ENCODE results near the gene IFIT3.

The IFIT3 gene

GRCh38 chr10:89345367-89346000, 17.7 kb downstream of the IFIT3 start:
- Histone ChIP-seq H3K27ac (ENCODE audit: extremely low read depth, low read depth, low read length) (no peak overlapping the region), H3K4me1 (ENCODE audit: control insufficient read depth, insufficient read depth, low read length) (no peaks in the 10 kb centered on the region), H3K9me3 (ENCODE audit: control insufficient read depth, insufficient read depth, low read depth, low read length) (no peaks in the 10 kb centered on the region), H3K36me3 (ENCODE audit: control insufficient read depth in 2 of 2, insufficient read depth in 1 of 2, low read length in 2 of 2) (no peaks in the 10 kb centered on the region), H3K4me3 (ENCODE audit: low read depth, low read length) (no peak overlapping the region)
- ChIA-PET POLR2A (no interaction called here), CTCF (no interaction called here)
- TF ChIP-seq ZBTB17 (tag by site-specific recombination; IDR thresholded peaks at IDR 0.05) (no peak), FEZF1 (tag by site-specific recombination; IDR thresholded peaks at IDR 0.05) (no peak), ZNF423 (tag by site-specific recombination; IDR thresholded peaks at IDR 0.05) (no peak), PBX3 (CRISPR knock-in tag; IDR thresholded peaks at IDR 0.05) (no peak), ZNF426 (tag by site-specific recombination; IDR thresholded peaks at IDR 0.05) (peak; percentile 36), ZNF335 (tag by site-specific recombination; conservative IDR thresholded peaks at IDR 0.05) (no peak), ZFP69B (tag by site-specific recombination; IDR thresholded peaks at IDR 0.05) (no peak), ZNF629 (tag by site-specific recombination; IDR thresholded peaks at IDR 0.05) (no peak), ZNF394 (tag by site-specific recombination; IDR thresholded peaks at IDR 0.05; ENCODE audit: borderline replicate concordance) (peak; percentile 56; the same call in 1 of the 2 replicates), ZNF704 (tag by site-specific recombination; IDR thresholded peaks at IDR 0.05) (no peak), ZNF777 (tag by site-specific recombination; IDR thresholded peaks at IDR 0.05; ENCODE audit: borderline replicate concordance) (no peak), ZNF558 (tag by site-specific recombination; IDR thresholded peaks at IDR 0.05) (no peak), PRDM10 (tag by site-specific recombination; IDR thresholded peaks at IDR 0.05) (no peak), ZNF626 (tag by site-specific recombination; IDR thresholded peaks at IDR 0.05) (no peak), AEBP2 (tag by site-specific recombination; IDR thresholded peaks at IDR 0.05; ENCODE audit: borderline replicate concordance) (no peak), ZNF140 (tag by site-specific recombination; IDR thresholded peaks at IDR 0.05) (no peak), ZNF549 (tag by site-specific recombination; IDR thresholded peaks at IDR 0.05) (no peak), ZNF561 (tag by site-specific recombination; IDR thresholded peaks at IDR 0.05; ENCODE audit: borderline replicate concordance) (no peak), RBAK (tag by site-specific recombination; IDR thresholded peaks at IDR 0.05) (no peak)
- TF ChIP-seq, protein P1, sequence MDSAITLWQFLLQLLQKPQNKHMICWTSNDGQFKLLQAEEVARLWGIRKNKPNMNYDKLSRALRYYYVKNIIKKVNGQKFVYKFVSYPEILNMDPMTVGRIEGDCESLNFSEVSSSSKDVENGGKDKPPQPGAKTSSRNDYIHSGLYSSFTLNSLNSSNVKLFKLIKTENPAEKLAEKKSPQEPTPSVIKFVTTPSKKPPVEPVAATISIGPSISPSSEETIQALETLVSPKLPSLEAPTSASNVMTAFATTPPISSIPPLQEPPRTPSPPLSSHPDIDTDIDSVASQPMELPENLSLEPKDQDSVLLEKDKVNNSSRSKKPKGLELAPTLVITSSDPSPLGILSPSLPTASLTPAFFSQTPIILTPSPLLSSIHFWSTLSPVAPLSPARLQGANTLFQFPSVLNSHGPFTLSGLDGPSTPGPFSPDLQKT (IDR thresholded peaks at IDR 0.05; ENCODE audit: borderline replicate concordance, low read depth, low read length) = no peak
- TF ChIP-seq, protein P2, sequence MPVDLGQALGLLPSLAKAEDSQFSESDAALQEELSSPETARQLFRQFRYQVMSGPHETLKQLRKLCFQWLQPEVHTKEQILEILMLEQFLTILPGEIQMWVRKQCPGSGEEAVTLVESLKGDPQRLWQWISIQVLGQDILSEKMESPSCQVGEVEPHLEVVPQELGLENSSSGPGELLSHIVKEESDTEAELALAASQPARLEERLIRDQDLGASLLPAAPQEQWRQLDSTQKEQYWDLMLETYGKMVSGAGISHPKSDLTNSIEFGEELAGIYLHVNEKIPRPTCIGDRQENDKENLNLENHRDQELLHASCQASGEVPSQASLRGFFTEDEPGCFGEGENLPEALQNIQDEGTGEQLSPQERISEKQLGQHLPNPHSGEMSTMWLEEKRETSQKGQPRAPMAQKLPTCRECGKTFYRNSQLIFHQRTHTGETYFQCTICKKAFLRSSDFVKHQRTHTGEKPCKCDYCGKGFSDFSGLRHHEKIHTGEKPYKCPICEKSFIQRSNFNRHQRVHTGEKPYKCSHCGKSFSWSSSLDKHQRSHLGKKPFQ (tag by site-specific recombination; IDR thresholded peaks at IDR 0.05) = no peak
- TF ChIP-seq, protein P3, sequence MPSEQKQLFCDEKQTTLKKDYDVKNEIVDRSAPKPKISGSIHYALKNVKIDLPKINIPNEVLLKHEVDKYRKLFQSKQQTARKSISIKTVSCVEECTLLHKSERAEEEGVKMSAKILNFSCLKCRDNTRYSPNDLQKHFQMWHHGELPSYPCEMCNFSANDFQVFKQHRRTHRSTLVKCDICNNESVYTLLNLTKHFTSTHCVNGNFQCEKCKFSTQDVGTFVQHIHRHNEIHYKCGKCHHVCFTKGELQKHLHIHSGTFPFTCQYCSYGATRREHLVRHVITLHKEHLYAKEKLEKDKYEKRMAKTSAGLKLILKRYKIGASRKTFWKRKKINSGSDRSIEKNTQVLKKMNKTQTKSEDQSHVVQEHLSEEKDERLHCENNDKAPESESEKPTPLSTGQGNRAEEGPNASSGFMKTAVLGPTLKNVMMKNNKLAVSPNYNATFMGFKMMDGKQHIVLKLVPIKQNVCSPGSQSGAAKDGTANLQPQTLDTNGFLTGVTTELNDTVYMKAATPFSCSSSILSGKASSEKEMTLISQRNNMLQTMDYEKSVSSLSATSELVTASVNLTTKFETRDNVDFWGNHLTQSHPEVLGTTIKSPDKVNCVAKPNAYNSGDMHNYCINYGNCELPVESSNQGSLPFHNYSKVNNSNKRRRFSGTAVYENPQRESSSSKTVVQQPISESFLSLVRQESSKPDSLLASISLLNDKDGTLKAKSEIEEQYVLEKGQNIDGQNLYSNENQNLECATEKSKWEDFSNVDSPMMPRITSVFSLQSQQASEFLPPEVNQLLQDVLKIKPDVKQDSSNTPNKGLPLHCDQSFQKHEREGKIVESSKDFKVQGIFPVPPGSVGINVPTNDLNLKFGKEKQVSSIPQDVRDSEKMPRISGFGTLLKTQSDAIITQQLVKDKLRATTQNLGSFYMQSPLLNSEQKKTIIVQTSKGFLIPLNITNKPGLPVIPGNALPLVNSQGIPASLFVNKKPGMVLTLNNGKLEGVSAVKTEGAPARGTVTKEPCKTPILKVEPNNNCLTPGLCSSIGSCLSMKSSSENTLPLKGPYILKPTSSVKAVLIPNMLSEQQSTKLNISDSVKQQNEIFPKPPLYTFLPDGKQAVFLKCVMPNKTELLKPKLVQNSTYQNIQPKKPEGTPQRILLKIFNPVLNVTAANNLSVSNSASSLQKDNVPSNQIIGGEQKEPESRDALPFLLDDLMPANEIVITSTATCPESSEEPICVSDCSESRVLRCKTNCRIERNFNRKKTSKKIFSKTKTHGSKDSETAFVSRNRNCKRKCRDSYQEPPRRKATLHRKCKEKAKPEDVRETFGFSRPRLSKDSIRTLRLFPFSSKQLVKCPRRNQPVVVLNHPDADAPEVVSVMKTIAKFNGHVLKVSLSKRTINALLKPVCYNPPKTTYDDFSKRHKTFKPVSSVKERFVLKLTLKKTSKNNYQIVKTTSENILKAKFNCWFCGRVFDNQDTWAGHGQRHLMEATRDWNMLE (tag by site-specific recombination; conservative IDR thresholded peaks at IDR 0.05; ENCODE audit: low read depth) = peak; percentile 48; the same call in 1 of the 2 replicates
